IMR-90 (cell line): ENCODE results near the gene GTF2H1. TPM values are rescaled to one million over a fixed set of nuclear protein-coding genes. Genes with fewer than 3 reads are reported as not detected.

ENCODE experiments used
- ATAC-seq: fragments of 200-7000 bp; cut with Tn5 transposase; 2 replicates; pipeline ENCODE4 v1.9.1; 2020; ENCODE audit warnings: low read depth, mild to moderate bottlenecking, moderate library complexity
- BruUV-seq: library from RNA; stranded (reverse); fragments of 400-500 nt; replicated peaks from 2 replicates; lab custom pipeline; 2021; lab: Mats Ljungman, UMichigan
- CTCF ChIA-PET: fragments of 300-600 bp; formaldehyde crosslinking; extraction: SDS; loops from one replicate; lab custom pipeline; 2021; ENCODE audit warnings: antibody characterized with exemption; lab: Yijun Ruan, JAX
- POLR2A ChIA-PET: fragments of 300-600 bp; sonication (Branson Sonifier 250); formaldehyde crosslinking; loops from one replicate; lab custom pipeline; 2022; ENCODE audit warnings: antibody characterized with exemption; ENCODE audit not compliant: unreplicated experiment; lab: Charles Lee
- DNase-seq: peaks from one replicate; pipeline ENCODE4 v3.0.0; 2013
- H2AFZ ChIP-seq: replicated peaks from 2 replicates; pipeline ENCODE3; 2013; ENCODE audit warnings: low read length, mild to moderate bottlenecking; ENCODE audit not compliant: poor library complexity
- H2AK5ac ChIP-seq: 2 replicates; pipeline ENCODE4 v1.6.1; 2013; ENCODE audit warnings: low read depth, low read length, inconsistent platforms
- H2AK9ac ChIP-seq: replicated peaks from 2 replicates; pipeline ENCODE3; 2013; ENCODE audit warnings: mild to moderate bottlenecking, low read depth, low read length, moderate library complexity; ENCODE audit not compliant: poor library complexity
- H2BK120ac ChIP-seq: 2 replicates; pipeline ENCODE4 v1.6.1; 2013; ENCODE audit warnings: low read depth, low read length, inconsistent platforms
- H2BK15ac ChIP-seq: 3 replicates; pipeline ENCODE4 v1.6.1; 2013; ENCODE audit warnings: low read depth, low read length, inconsistent platforms
- H2BK20ac ChIP-seq: 2 replicates; pipeline ENCODE4 v1.6.1; 2013; ENCODE audit warnings: low read depth, mild to moderate bottlenecking, inconsistent platforms, low read length, moderate library complexity
- H2BK5ac ChIP-seq: 2 replicates; pipeline ENCODE4 v1.6.1; 2013; ENCODE audit warnings: mild to moderate bottlenecking, low read depth, low read length, inconsistent platforms; ENCODE audit not compliant: poor library complexity, severe bottlenecking
- H3K14ac ChIP-seq: replicated peaks from 2 replicates; pipeline ENCODE4 v1.6.1; 2013; ENCODE audit warnings: low read depth, low read length, inconsistent platforms
- H3K18ac ChIP-seq: 2 replicates; pipeline ENCODE4 v1.6.1; 2013; ENCODE audit warnings: low read depth, low read length, control low read depth
- H3K23ac ChIP-seq: 2 replicates; pipeline ENCODE4 v1.6.1; 2013; ENCODE audit warnings: low read depth, low read length, inconsistent platforms
- H3K27ac ChIP-seq: 2 replicates; pipeline ENCODE4 v1.5.1; 2013; ENCODE audit warnings: mild to moderate bottlenecking, control low read depth, low read length; ENCODE audit not compliant: insufficient read depth
- H3K27me3 ChIP-seq: 2 replicates; pipeline ENCODE4 v1.6.1; 2013; ENCODE audit warnings: low read length; ENCODE audit not compliant: control insufficient read depth, insufficient read depth
- H3K36me3 ChIP-seq: 2 replicates; pipeline ENCODE4 v1.6.1; 2013; ENCODE audit warnings: low read length, mixed read lengths; ENCODE audit not compliant: control insufficient read depth, insufficient read depth
- H3K4ac ChIP-seq: 2 replicates; pipeline ENCODE4 v1.6.1; 2013; ENCODE audit warnings: low read depth, low read length, inconsistent platforms
- H3K4me1 ChIP-seq: 2 replicates; pipeline ENCODE4 v1.6.1; 2013; ENCODE audit warnings: low read length, mixed read lengths; ENCODE audit not compliant: control insufficient read depth, insufficient read depth
- H3K4me2 ChIP-seq: 2 replicates; pipeline ENCODE4 v1.6.1; 2013; ENCODE audit warnings: low read depth, mild to moderate bottlenecking, control low read depth, low read length, moderate library complexity
- H3K4me3 ChIP-seq: 2 replicates; pipeline ENCODE4 v1.5.1; 2013; ENCODE audit warnings: low read depth, mild to moderate bottlenecking, control low read depth, low read length, moderate library complexity; ENCODE audit not compliant: insufficient read depth
- H3K56ac ChIP-seq: 2 replicates; pipeline ENCODE4 v1.6.1; 2013; ENCODE audit warnings: low read length, inconsistent platforms; ENCODE audit not compliant: insufficient read depth; ENCODE audit errors: extremely low read depth
- H3K79me1 ChIP-seq, 2 experiments: 2 replicates each; pipeline ENCODE4 v1.6.1; 2013; ENCODE audit warnings: low read length in 2 of 2, inconsistent platforms in 1 of 2, low read depth in 1 of 2
- H3K9ac ChIP-seq: 2 replicates; pipeline ENCODE4 v1.6.1; 2013; ENCODE audit warnings: low read depth, low read length, control low read depth
- H3K9me1 ChIP-seq: 2 replicates; pipeline ENCODE4 v1.6.1; 2013; ENCODE audit warnings: low read length, inconsistent platforms; ENCODE audit not compliant: insufficient read depth
- H3K9me3 ChIP-seq: 2 replicates; pipeline ENCODE4 v1.6.1; 2013; ENCODE audit warnings: low read length; ENCODE audit not compliant: control insufficient read depth, insufficient read depth
- H4K20me1 ChIP-seq: 2 replicates; pipeline ENCODE4 v1.6.1; 2013; ENCODE audit warnings: low read length, inconsistent platforms; ENCODE audit not compliant: insufficient read depth
- H4K5ac ChIP-seq: 2 replicates; pipeline ENCODE4 v1.6.1; 2013; ENCODE audit warnings: mild to moderate bottlenecking, low read depth, low read length, control low read depth
- H4K8ac ChIP-seq, 2 experiments: 2 replicates each; pipeline ENCODE4 v1.6.1; 2013; ENCODE audit warnings: low read depth in 2 of 2, low read length in 2 of 2, control low read depth in 1 of 2, inconsistent platforms in 1 of 2
- H4K91ac ChIP-seq: 2 replicates; pipeline ENCODE4 v1.6.1; 2013; ENCODE audit warnings: low read depth, low read length, inconsistent platforms; ENCODE audit not compliant: insufficient read depth
- MAFK ChIP-seq: IDR thresholded peaks from 2 replicates; pipeline ENCODE4 v1.6.1; 2012; ENCODE audit warnings: low read depth, low read length, improper control_type of control experiment
- MXI1 ChIP-seq: IDR thresholded peaks from 2 replicates; pipeline ENCODE4 v1.6.1; 2012; ENCODE audit warnings: low read depth, mild to moderate bottlenecking, low read length, moderate library complexity, borderline replicate concordance
- RAD21 ChIP-seq: IDR thresholded peaks from 2 replicates; pipeline ENCODE4 v1.6.1; 2012; ENCODE audit warnings: low read length, improper control_type of control experiment
- RCOR1 ChIP-seq: IDR thresholded peaks from 2 replicates; pipeline ENCODE4 v1.6.1; 2012; ENCODE audit warnings: mild to moderate bottlenecking, low read length, improper control_type of control experiment; ENCODE audit not compliant: insufficient replicate concordance
- RFX5 ChIP-seq: IDR thresholded peaks from 2 replicates; pipeline ENCODE4 v1.8.0; 2012; ENCODE audit warnings: low read depth, mild to moderate bottlenecking, low read length, moderate library complexity
- SMC3 ChIP-seq: fragments of 150-350 bp; IDR thresholded peaks from 2 replicates; pipeline ENCODE4 v1.6.1; 2016; ENCODE audit warnings: low read depth, mild to moderate bottlenecking, antibody characterized with exemption, low read length, moderate library complexity
- WGBS, 2 experiments: methylation state at CpG; one replicate each; pipeline versions ENCODE4 v1.1.5 to v1.1.7; 2013; ENCODE audit warnings: missing lambda C conversion rate in 2 of 2; ENCODE audit not compliant: insufficient read length in 1 of 2; ENCODE audit errors: extremely low coverage in 2 of 2; 5-methylcytosine and 5-hydroxymethylcytosine counted together
- dilution Hi-C: fragments of 300-500 bp; cut with HindIII; formaldehyde crosslinking; loops from one replicate; pipeline ENCODE4 v1.14.3; 2018; ENCODE audit warnings: low sequenced_read_pairs; ENCODE audit not compliant: unreplicated experiment
- in situ Hi-C: fragments of 300-500 bp; cut with MboI; formaldehyde crosslinking; loops from 3 replicates; pipeline ENCODE4 v1.14.3; 2019; ENCODE audit warnings: low sequenced_read_pairs, inconsistent platforms, mixed read lengths
- intact Hi-C: fragments of 100-400 bp; cut with micrococcal nuclease; formaldehyde crosslinking; loops from 2 replicates; pipeline ENCODE4 v1.10.0; 2022
- polyA plus RNA-seq, 3 experiments: library from polyadenylated mRNA; depleted of rRNA; stranded (reverse); fragments of >200 nt; gene quantifications; 2 replicates each; pipeline ENCODE4 v1.2.3, GENCODE V29; 2012; ENCODE audit warnings: low replicate concordance in 1 of 3
- total RNA-seq: library from RNA; depleted of rRNA; stranded (reverse); fragments of >200 nt; gene quantifications from 2 replicates; pipeline ENCODE4 v1.2.3, GENCODE V29; 2012
- TF ChIP-seq, protein P1 (sequence below): fragments of 150-350 bp; IDR thresholded peaks from 2 replicates; pipeline ENCODE4 v1.6.1; 2017; ENCODE audit warnings: mild to moderate bottlenecking, antibody characterized with exemption, low read length, low read depth

The GTF2H1 gene
- total and polyA plus RNA-seq, 2 of the 4 experiments (the other 2 are of a cell fraction) = 25.0 to 67.0 TPM

DNA sequence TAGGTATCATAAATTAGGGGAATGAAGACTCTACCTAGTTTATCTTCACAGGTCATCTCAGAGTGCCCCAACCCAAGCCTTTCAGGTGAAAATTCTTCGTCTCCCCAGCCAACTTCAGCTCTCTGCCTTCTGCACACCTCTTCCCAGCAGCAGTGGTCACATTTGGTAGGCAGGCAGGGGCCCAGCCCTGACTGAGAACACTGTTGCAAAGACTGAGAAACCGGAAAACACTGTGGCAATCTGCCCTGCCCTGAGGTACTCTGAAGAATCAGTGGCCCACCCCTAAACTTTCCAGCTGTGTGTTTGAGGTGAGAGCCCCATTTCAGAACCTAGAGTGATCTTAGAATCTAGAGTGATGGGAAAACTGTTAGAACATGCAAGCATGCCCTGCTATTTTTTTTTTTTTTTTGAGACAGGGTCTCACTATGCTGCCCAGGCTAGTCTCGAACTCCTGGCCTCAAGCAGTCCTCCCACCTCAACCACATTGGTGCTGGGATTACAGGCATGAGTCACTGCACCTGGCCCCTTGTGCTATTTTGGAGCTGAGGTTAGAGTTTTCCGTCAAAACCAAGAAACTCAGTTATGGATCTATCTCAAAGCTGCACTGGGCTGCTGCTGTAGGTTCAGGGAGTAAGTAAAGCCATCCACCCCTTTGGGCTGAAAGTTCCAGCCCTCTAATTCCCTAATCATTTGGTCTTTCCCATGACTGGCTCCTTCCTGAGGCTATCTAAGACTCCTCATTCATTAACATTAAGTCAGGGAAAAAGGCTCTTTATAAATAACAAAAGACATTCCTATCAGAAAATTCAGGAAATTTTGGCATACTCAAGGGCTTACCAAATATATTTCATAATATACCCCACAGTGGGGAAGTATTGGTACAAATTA is 70.3 kb downstream of the GTF2H1 start:
- no peak overlapping the region for H4K8ac ChIP-seq
- H3K27ac ChIP-seq = no peak overlapping the region
- H3K9me1 ChIP-seq = no peaks in the 10 kb centered on the region
- no TSS peak for BruUV-seq
- no peak overlapping the region for H3K4me2 ChIP-seq
- no CpG with 5 or more reads among the region's 4 CpGs for WGBS, 2 experiments
- no peak overlapping the region for H3K4ac ChIP-seq
- in situ Hi-C loops (no loop called here), intact Hi-C loops (loop anchor here (10.0 kb wide), 1 partner anchor 242 kb away; the partner anchor contains the start of gene SPTY2D1), dilution Hi-C loops (no loop called here)
- H2BK20ac ChIP-seq = no peak overlapping the region; the same call in 1 of the 2 replicates
- H2BK15ac ChIP-seq = peak overlapping the region; percentile 41; the same call in 1 of the 3 replicates
- no peak overlapping the region for H3K14ac ChIP-seq
- peaks cover 6% of the 10 kb centered on the region for H3K4me1 ChIP-seq
- no peak overlapping the region for H2BK5ac ChIP-seq
- H3K4me3 ChIP-seq = no peak overlapping the region
- no peak overlapping the region for H3K18ac ChIP-seq
- DNase-seq (no peak), ATAC-seq (no peak)
- no peak overlapping the region for H4K5ac ChIP-seq
- POLR2A ChIA-PET = no interaction called here
- H4K20me1 ChIP-seq = peaks cover 30% of the 10 kb centered on the region
- no peak overlapping the region for H2BK120ac ChIP-seq
- H2AK5ac ChIP-seq = 0 out of 2 replicates have a peak overlapping the region, but pooled peaks have one; percentile 35
- peaks cover 9% of the 10 kb centered on the region for H3K36me3 ChIP-seq
- no peak overlapping the region for H3K9ac ChIP-seq
- CTCF ChIA-PET = interaction anchor here (0.6 kb wide), 1 partner anchor 9 kb away, joined by 4 read pairs; no protein-coding TSS in a partner anchor
- H3K23ac ChIP-seq = no peak overlapping the region
- no peak overlapping the region for H3K56ac ChIP-seq
- no peak for TF ChIP-seq MAFK
- no peak for TF ChIP-seq RAD21
- TF ChIP-seq RCOR1 = no peak
- TF ChIP-seq SMC3 = no peak
- no peak for TF ChIP-seq MXI1
- no peak for TF ChIP-seq RFX5
- TF ChIP-seq, protein P1, sequence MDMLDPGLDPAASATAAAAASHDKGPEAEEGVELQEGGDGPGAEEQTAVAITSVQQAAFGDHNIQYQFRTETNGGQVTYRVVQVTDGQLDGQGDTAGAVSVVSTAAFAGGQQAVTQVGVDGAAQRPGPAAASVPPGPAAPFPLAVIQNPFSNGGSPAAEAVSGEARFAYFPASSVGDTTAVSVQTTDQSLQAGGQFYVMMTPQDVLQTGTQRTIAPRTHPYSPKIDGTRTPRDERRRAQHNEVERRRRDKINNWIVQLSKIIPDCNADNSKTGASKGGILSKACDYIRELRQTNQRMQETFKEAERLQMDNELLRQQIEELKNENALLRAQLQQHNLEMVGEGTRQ = no peak
- peaks cover 0 to 22% of the 10 kb centered on the region in 2 experiments; a peak in 2 of 4 replicates for H3K79me1 ChIP-seq
- H3K9me3 ChIP-seq = no peaks in the 10 kb centered on the region
- H3K27me3 ChIP-seq = no peaks in the 10 kb centered on the region
- no peak overlapping the region for H2AK9ac ChIP-seq
- H4K91ac ChIP-seq = no peak overlapping the region
- H2AFZ ChIP-seq = no peak overlapping the region
